HG03108 (cell line): ENCODE measurements around the gene SLC35F6.
"Not testable (repeated sequence)": the region's sequence is repeated elsewhere in the genome, so short reads cannot be mapped to it uniquely, and the experiment has no call there.

Experiments
- ATAC-seq: cut with Tn5 transposase; IDR thresholded peaks from one replicate; pipeline ENCODE4 v1.9.1; 2021; ENCODE audit warnings: moderate library complexity; ENCODE audit not compliant: unreplicated experiment

SLC35F6 gene

DNA sequence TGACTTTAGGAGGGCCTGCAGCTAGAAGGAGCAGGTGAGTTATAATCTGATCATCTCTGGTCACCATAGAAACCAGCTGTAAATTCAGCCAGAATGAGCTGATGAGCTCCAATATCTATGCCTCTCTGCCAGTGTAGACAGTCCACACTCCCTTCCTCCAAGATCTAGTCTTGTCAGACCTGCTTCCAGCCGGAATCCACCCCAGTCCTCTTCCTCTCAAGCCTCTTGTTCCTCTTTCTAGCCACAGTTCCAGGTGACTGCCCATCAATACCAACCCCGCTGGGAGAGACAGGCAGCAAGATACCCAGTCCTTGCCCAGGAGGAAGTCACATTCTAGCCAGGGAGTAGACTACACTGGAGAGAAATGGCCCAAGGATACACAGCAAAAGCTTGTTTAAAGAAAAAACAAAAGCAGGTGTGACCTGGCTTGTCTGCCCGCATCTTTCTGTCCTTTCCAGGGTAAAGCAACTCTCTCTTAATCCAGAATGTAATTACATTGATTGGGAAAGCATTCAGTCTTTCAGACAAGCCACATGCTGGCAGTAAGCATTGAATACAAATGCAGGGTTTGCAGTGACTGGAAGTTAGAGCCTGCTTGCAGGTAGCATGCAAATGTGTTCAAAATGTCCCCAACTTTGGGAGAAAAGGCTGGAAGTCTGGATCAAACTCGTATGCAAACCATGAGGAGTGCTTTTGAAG lies 9.0 kb upstream of the SLC35F6 start:
- no peak for ATAC-seq

GRCh38 chr2:26756337-26756736 lies 7.7 kb upstream of the SLC35F6 start:
- no peak for ATAC-seq

- ATAC-seq: peak; percentile 55
These were observed 6.0 kb upstream of the SLC35F6 start for GRCh38 chr2:26757873-26758789.

DNA sequence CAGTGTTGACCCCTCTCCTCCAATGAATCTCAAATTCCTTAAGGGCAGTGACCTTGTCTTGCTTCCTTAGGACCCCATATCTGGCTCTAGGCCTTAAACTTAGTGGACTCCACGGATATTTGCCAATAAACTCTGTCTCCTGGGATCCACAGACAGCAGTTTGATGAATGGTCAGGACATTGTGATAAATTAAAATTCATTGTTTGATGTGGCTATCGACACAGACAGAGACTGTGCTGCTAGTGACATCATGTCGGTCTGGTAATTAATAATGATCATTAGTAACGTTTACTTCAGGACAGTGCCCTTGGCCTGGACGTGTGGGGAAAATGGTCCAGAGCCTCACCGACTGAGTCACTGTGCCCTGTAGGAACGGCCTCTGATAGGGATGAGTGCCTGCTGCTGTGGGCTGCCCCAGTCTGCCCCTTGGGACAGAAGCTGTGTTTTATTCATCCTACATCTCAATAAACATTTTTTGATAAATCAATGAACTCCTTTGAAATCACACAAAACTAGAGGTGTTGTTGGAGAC lies 5.2 kb upstream of the SLC35F6 start:
- no peak for ATAC-seq

- no peak for ATAC-seq
These were observed 4.2 kb upstream of the SLC35F6 start for GRCh38 chr2:26759845-26760244.

DNA sequence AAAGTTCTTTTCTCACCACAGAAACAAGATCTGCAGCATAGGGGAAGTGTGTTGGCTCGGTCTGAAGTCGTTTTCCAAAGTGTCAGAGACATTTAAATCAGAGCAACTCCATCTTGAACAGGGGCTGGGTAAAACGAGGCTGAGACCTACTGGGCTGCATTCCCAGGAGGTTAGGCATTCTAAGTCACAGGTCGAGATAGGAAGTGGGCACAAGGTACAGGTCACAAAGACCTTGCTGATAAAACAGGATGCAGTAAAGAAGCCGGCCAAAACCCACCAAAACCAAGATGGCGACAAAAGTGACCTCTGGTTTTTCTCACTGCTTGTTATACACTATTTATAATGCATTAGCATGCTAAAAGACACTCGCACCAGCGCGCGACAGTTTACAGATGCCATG lies 3.1 kb upstream of the SLC35F6 start:
- not testable (repeated sequence) for ATAC-seq

- ATAC-seq: no peak
These were observed 1.1 kb upstream of the SLC35F6 start for GRCh38 chr2:26763019-26763418.

DNA sequence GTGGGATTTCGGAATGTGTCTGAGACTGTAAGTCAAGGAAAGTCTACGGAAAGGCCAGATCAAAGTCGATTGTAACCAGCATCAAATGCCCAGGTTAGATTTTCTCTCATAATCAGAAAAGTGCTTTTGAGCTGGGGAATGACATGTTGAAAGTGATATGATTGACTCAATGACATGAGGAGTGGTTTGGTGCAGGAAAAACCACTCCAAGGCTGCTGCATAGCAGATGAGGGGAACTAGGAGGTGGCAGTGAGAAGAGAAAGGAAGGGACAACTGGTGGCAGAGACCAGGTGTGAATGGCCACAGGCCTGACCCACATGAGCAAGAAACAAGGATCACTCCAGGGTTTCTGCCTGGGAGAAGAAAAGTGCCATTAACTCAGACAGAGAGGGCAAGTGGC lies 822 bp downstream of the SLC35F6 start:
- no peak for ATAC-seq

DNA sequence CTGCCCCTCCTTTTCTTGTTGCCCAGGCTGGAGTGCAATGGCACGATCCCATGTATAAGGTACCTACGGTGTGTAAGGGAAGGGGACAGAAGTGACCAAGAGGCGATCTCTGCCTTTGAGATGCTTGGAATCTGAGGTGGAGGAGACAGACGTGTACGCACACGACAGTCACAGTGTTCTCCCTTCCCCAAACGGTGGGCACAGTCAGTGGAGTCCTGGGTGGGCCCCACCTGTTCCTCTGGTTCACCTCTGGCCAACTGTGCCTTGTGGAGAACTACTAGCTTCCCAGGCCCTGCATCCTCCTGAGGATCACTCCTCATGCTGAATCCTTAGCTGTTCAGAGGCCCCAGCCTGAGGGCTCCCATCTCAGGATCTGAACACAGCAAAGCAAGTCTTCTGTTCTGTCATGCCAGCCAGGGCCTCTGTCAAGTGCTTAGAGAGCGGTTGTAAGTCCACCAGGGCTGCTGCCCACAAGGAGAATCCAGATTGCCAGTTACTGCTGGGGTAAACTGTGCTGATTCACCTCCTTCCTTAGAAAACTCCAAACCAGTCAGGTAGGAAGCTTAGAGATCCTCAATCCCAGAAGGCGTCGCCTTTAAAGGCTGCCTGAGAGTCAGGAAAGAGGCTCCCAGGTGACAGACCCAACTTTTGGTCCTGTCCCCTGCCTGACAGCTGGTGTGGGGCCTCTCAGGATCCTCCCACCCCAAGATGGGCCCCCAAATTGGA lies 1.6 kb downstream of the SLC35F6 start:
- no peak for ATAC-seq

GRCh38 chr2:26767129-26767528 lies 3.0 kb downstream of the SLC35F6 start:
- no peak for ATAC-seq

GRCh38 chr2:26767894-26768487 lies 3.9 kb downstream of the SLC35F6 start:
- ATAC-seq: no peak

- ATAC-seq: no peak
These were observed 4.6 kb downstream of the SLC35F6 start for GRCh38 chr2:26768759-26769088.

DNA sequence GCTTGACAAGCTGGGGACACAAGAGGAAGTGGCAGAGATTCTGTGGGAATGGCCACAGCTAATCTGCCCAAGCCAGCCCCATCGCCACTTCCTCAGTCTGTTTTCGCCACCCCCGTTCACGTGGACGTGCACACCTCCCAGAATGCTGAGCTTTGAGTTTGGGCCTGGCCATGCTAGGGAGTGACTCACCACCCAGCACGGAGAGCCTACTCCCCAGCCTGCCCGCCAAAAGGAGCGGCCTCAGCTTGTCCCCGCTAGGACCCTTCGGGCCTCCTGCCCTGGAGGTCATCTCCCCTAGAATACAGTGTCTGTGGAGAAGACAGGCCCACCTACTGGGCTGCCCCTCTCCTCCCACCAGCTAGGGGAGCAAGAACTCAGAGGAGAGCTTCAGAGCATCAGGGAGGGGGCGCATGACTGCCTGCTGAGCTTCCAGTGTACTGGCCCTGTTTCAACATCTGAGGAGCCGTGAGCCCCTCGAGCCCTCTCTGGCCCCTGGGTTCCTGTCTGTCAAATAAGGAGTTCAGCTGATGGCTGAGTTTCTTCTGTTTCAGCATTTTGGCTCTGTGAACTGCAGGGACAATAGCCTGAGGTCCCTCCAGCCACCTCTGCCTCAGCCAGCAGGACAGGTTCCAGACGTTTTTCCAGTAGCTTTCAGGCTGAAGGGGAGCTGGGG lies 5.1 kb downstream of the SLC35F6 start:
- ATAC-seq: no peak

- no peak for ATAC-seq
These were observed 7.0 kb downstream of the SLC35F6 start for GRCh38 chr2:26770986-26771586.

DNA sequence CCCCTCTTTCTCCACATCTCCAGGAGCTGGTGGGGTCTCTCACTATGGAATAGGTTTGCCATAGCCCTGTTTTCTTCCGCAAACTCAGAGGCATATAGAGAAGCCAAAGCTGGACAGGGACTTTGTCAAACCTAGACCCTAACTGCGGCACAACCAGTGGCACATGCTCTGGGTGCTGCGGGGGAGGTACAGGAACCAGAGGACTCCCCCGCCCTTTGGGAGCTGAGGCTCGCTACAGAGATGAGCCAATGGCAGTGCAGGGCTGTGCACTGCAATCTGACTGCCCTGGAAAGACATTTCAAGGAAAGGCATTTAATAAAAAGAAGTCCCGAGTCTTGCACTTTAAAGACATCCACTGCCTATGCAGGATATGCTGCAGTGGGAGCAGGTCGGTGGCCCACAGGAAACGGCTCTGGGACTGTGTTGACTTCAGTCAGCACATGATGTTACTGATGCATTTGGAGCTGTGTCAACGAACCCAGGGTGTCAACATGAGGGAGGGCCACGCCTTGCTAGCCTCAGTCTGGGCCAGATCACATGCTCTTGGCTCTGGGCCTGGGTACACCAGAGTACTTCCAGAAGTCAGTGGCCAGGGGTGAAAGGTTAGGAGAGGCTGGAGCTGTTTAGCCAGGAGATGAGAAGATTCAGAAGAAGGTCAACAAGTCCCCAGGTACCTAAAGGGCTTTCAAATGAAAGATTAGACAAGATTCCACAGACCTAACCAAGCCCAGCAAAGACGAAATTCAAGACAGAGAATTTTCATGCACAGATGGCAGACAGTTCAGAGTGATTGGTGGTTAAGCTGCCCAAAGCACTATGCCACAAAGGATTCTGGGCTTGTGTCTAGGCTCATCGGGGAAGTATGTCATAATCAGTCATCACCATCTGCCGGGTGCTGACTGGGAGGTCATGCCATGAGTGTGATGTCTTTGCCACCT lies 8.2 kb downstream of the SLC35F6 start:
- no peak for ATAC-seq

GRCh38 chr2:26776195-26776800 lies 12.2 kb downstream of the SLC35F6 start:
- ATAC-seq: no peak

- ATAC-seq: no peak
These were observed 14.0 kb downstream of the SLC35F6 start for GRCh38 chr2:26778098-26778497.

- no peak for ATAC-seq
These were observed 14.4 kb downstream of the SLC35F6 start for GRCh38 chr2:26778507-26778906.
